Epidermal melanocyte (primary cell): ENCODE data around the gene MRPS27.
A peak's percentile ranks its signal among the peaks of the same experiment; 100 is the strongest.
"Not testable (repeated sequence)": the region's sequence is repeated elsewhere in the genome, so short reads cannot be mapped to it uniquely, and the experiment has no call there.

Experiments used
- DNase-seq: peaks from one replicate; pipeline ENCODE4 v3.0.0; 2011; ENCODE audit warnings: low spot score; ENCODE audit not compliant: insufficient read length

The MRPS27 gene

DNA sequence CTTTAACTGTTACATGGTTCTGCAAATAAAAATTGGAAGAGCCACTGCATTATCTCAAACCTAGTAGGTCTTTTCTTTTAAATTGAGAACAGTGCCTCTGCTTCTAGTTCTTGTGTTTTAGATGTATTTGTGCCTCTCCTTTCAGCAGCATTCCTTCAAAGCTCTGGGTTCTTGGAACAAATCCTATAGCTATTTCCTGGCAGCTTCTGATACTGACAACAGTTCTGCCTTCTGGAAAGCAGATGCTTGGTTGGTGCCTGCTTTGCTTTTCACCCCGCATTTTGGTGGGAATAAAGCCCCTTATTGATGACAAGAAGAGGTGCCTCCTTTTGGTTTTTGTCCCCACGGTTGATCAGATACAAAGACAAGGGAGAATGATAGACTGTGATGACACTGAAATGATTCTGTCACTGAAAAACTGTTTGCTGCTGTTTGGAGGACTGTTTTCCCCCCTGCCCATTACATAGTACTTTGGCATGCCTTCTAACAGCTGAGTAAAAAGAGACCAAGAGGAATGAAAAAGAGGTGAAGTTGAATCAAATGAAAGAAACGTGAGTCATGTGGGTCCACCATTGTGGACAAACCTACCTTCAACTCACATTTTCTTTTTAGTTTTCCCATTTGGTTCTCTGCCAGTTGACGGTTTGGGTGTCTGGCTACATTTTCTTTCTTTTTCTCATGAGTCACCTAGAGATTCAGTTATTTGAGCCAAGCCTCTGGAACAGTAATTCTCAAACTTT, 5.7 kb upstream of the MRPS27 start:
- no peak for DNase-seq

DNA sequence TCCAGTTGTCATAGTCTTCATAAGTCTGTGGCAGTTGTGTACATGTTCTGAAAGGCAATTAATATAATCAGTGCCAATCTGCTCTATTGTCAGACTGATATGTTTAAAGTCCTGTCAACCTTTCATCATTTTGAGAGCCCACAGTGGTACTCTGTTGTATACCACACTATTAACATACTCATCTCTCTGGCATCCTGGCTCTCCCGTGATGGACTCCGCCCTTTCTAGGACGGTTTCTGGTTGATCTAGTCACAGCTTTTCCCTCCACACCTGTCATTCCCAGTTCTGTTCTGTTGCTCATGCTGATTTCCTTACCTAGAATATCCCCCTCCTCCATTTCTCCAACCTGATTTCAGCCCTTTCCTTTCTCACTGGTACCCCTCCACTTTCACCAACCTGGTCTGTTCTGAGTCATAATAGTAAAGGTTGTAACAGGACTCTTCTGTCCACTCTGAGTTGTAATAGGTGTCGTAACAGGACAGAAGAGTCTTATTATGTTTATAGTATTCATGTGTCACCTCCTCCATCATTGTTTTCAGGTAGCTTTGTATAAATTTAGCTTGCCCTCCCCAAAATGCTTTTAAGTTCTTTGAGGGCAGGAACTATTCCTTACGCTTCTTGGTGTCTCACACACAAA, 4.3 kb upstream of the MRPS27 start:
- DNase-seq: no peak

DNA sequence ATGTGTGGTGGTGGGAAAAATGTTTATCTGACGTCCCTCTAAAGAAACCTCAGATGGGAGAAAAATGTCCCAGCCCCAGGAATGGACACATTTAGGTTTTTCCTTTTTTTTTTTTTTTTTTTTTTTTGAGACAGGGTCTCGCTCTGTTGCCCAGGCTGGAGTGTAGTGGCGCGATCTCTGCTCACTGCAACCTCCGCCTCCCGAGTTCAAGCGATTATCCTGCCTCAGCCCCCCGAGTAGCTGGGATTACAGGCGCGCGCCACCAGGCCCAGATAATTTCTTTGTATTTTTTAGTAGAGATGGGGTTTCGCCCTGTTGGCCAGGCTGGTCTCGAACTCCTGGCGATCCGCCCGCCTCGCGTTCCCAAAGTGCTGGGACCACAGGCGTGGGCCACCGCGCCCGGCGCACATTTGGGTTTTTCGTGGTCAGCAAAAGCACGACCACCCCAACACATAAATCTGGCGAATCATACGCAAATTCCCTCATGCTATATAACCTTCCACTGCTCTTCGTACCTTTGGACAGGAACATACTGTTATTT, 535 bp downstream of the MRPS27 start:
- DNase-seq: not testable (repeated sequence)

DNA sequence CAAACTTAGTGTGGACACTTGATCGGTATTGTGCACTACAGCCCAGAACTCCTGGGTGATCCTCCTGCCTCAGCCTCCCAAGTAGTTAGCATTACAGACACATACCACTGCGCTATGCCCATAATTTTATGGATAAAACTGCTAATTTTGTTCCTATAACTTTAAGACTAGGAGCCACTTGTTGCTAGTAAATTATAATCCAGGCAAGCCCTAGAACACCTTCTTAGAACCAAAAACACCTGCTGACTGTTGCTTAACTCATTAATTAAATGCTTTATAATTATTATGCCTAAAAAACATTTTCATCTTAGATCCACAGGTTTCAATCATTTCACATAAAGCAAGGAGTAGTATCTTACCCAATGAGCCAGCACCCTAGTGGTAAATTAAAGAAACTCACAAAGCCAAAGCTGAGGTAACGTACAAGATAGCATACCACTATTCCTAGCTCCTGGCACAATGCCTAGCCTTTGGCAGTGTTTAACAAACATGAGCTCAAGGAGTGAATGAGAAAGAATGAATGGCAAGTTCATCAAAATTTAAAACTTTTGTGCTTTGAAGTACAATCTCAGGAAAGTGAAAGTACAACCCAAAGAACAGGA, 5.4 kb downstream of the MRPS27 start:
- DNase-seq: no peak

DNA sequence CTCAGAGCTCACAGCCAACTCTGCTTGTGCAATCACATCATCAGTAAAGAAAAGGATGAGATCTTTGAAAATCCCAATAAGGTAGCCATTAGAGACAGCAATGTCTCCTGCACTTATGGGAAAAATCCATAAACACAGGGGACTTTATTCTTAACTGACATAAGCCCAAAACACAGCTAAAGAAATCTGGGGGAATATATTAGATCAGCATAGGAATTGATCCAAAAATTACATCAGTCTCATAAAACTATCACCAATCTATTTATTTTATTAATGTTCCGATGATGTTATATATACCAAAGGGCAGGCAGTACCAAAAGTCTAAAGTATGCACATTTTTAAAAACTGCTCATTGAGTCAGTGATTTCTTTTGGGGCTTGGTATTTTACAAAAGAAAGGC, 6.9 kb downstream of the MRPS27 start:
- DNase-seq: no peak

DNA sequence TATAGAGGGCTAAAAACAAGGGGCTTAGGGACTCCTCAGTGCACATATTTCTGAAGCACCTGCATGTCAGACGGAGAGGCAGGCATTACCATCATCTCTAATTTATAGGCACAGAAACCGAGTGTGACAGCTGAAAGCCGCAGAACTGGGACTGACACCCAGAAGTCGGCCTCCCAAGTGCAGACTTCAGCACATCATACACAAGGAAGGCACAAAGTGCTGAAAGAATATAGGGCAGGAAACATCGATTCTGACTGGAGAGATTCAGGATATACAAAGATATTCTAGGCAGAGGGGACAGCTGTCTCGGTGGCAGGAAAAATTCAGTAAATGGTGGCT, 11.2 kb downstream of the MRPS27 start:
- no peak for DNase-seq

DNA sequence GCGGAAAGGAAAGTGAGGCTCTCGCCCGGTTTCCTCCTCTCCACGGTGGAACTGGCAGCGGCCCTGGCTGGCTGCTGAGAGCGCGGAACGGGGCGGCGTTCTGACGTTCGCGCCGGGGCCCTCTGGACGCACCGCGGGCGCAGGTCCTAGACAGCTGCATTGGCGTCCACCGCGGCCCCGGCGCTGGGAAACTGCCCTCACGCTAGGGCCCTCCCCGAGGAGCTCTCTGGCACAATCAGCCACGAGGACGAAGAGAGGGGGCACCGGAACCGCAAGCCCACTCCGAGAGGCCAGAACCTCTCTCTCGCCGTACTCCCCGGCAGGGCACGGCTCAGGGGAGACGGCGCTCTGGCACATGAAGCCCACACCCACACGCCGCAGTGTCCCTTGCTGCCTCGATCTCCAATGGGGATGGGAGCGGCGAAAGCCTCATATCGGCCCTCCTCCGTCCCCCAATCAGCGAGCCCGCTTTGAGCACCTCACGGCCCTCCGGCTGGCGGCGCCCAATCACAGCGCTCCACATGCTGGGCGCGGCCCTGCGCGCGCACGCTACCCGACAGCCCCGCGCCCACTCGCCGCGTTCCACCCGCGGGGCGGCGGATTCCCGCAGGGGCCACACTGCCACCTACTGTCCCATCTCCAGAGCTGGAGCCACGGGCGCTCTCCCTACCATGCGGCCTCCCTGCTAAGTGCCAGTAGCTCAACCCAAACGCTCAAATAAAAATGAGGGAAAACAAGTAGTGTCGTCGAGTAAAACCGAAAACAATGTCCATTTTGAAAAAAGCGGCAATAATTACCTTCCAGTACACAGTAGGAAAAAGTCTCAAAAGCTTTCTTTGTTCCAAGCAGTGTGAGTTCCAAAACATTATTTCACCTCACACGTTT, 11.8 kb downstream of the MRPS27 start:
- peak; percentile 91 for DNase-seq

DNA sequence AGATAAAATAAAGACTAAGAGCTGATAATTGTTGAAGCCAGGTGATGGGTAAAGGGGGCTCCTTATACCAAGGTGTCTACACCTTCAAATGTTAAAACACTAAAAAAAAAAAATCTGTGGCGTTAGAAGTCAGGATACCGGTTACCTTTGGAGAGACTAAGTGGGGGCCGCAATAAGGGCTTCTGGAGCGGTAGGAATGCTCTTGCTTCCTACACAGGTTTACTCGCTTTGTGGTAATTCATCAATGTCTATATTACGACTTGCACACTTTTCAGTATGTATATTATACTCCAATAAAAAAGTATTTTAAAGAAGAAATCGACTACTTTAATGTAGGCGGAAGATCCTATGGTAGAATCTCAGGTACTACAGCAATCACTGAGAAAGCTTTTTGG, 12.5 kb downstream of the MRPS27 start:
- no peak for DNase-seq

DNA sequence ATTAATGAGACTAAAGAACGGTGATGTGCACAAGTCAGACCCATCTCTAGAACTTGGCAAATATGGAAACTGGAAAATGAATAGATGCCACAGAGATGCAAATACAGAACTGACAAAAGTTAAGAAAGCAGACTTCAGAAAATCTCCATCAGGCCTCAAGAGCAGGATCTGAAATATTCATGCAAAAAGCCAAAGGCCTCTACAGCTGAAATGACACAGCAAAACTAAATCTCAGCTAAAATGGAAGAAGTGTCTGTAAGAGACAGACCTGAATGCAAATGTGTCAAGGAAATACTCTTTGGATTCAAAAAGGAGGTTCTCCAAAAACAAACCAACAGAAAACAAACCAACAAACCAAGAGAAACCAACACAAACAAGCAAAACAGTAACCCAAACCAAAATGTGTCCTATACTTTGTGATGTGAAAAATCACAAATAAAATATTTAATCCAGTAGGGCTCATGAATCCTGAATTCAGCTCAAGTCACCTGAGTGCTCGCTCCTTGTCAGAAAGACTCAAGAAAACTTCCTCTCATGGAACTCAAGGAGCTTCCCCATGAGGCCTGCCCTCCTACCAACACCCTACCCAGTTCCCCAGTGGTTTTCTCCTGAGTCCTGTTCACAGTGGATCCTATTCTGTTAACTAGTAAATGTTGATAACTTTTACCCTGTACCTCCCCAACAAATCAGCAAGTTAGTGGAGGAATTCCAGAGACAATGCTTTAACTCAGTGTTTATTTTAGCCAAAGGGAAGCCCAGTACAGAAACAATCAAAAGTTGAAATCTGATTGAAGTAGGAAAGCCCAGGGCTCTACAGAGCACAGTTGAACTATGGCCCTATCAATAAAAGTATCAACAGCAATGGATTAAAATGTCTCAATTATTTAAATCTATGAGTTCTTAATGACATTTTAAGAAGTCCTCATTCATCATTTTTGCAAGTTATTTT, 14.6 kb downstream of the MRPS27 start:
- no peak for DNase-seq

DNA sequence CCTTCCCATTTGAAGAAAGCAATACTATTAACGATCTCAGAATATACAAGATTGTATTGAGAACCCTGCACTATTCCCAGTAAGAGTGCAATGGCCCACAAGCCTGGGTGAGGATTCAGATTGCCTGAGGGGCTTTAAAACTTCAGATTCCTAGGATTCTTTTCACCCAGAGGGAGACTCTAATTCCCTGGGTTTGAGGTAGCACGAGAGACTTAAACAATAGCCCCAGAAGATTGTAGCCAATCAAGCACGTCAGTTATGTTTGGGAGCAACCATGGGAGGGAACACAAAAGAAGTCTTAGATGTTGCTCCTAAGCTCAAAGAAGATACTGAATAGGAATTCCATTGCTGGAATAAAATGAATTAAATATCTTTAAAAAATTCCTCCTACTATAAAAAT, 17.9 kb downstream of the MRPS27 start:
- no peak for DNase-seq

DNA sequence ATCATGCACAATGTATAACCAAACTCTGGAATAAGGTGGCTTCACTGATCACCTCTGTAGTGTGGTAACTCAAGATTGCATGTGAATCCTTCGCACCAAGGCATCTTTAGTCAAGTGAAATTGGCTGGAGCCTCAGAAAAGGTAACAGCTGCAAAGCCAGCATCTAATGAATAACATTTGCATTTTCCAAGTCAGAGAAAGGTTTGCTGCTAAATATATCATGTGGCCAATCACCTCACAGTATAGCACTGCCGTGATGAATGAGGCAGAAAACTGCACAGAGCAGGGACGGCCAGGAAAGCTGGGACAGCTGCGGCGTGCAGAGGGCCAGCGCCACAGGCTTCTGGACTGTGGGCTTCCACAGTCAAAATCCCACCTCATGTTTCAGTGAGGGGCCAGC, 18.5 kb downstream of the MRPS27 start:
- no peak for DNase-seq

DNA sequence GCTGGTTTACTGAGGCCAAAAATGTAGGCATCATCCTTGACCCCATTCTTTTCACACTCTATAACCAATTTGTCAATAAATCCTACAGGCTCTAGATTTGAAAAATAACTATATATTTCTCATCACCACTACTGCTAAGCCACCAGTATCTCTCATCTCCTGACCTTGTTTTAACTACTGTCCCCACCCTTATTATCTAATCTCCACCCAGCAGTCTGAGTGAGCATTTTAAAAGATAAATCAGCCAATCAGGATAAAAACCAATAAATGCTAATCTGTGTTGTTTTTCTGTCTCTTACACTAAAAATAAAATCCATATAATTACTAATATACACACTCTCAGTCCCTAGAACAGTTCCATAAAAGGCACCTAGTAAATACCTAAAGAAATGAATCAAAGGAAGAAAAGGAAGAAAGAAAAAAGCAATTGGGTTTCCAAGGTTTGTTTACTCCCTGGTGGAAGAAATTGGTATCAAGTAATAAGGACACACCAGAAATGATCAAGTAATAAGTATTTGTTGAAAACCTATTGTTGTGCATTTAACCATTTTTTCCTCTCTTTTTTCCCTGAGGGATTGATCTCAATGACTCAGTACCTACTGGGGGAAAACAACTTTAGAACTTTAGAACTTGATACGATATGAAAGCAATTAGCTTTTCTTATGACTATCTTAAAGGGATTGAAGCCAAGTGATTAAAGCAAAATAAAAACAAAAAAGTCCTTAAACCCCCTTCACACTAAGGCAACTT, 19.3 kb downstream of the MRPS27 start:
- no peak for DNase-seq

DNA sequence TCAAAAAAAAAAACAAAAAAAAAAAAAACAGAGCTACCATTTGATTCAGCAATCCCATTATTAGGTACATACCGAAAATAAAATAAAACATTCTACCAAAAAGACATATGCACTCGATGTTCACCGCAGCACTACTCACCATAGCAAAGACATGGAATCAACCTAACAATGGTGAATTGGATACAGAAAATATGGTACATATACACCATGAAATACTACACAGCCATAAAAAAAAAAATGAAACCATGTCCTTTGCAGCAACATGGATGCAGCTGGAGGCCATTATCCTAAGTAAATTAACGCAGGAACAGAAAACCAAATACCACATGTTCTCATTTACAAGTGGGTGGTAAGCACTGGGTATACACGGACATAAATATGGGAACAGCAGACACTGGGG, 21.3 kb downstream of the MRPS27 start:
- DNase-seq: no peak

DNA sequence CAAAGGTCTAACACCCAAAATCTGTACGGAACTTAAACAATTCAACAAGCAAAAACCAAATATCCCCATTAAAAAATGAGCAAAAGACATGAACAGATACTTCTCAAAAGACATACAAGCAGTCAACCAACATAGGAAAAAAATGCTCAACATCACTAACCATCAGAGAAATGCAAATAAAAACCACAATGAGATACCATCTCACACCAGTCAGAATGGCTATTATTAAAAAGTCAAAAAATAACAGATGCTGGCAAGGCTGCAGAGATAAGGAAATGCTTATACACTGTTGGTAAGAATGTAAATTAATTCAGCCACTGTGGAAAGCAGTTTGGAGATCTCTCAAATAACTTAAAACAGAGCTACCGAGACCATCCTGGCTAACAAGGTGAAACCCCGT, 21.9 kb downstream of the MRPS27 start:
- DNase-seq: not testable (repeated sequence)

DNA sequence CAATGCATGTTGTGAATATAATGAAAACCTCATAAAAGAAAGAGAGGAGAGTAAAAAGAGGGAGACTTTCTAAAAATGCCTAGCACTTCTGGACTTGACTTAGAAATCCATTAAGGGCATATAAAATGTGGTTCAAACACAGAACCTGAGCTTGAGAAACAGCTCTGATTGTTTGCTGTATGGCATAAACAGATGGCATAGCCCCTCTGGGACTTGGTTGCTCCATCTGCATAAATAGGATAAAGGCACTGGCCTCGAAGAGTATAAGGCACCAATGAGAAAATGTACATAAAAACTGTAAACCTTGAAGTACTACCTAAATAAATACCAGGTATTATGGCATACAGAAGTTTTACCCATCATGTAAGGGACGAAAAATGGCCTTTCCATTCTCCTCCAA, 23.8 kb downstream of the MRPS27 start:
- no peak for DNase-seq

DNA sequence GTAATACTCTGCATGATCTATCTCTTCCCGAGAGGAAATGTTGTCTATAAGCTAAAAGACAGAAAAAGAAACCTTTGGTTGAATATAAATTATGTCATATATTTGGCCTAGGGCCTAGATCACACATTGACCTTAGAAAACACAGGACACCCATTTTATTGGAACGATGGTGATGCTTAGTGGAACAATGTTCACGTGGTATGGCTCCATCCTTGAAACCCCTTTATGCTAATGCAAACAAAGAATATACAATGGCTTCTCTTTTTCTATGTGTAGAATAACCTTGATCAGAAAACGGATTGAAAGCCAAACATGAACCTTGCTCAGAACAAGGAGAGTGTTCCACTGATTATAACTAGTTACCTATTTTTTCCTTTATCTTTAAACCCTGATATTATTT, 24.5 kb downstream of the MRPS27 start:
- DNase-seq: no peak

DNA sequence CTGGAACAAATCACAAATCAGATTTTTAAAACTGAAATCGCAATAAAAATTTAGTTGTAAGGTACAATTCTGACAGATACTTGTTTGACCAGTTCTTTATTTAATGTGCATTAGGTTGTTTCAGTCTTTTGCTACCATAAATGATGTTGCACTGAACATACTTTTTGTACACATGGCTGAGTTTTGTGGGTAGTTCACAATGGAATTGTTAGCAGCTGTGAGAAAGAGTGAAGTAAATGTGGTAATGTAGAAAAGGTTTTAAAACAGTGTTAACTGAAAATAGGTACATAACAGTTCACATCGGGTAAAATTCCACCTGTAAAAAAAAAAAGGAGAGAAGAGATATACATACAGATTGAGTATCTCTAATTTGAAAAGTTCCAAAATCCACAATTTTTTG, 25.6 kb downstream of the MRPS27 start:
- DNase-seq: no peak

DNA sequence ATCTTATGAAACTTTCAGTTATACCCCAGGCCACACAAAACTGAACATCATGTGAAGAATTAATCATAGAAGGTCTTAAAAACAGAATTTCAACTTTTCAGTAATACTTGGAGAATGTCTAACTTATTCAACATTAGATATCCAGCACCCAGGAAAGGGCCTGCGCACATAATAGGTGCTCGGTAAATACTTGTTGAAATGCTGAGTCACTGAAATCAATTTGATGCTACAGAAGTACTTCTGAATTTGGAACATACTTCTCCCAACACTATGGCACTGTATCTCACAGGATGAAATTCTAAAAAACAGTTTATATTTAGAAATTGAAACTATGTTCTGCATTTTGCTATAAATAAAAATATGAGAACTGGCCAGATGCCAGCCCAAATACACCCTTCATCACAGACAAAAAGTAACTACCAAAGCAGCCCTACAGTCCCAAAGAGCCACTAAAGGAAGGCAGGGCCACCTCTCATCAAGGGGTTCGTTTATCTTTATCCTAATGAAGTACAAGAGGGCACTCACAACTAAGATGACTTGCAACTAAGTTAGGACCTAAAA, 26.5 kb downstream of the MRPS27 start:
- DNase-seq: no peak

DNA sequence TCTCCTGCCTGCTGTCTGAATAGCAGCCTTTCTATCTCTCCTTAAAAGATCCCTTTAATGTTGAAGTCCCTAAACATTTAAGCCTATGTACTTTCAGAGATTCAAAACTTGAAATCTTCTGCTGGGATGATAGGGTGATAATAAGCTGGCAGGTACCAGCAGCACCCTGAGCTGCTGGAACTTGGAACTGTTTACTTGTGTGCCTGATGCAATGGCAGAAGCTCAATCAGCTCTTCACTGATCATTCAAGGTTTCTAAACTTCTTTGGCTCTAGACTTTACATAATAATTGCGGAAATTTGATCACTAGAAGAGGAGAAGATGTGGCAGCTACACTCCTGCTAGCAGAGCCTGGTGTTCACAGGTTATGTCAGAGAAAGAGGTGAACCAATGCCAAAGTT, 27.6 kb downstream of the MRPS27 start:
- no peak for DNase-seq

DNA sequence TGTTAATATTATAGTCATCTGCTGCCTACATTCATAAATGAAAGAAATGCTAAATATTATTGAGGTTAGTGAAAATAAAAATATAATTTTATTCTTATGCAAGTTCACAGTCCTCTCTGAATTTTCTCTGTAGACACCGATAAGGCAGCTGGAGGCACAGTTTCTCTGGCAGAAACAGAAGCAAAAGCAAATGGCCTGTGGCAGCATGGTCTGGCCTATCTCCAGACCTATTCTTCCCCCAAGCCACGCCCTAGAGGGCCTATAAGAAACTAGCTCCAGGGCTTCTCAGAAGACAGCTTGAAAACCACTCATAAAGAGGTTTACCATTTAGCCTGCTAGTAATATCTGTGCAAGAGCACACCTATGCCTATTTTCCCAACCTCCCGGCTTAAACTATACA, 28.4 kb downstream of the MRPS27 start:
- DNase-seq: no peak
